GM12801 (cell line): Measurements from ENCODE around the gene FRAS1.

ENCODE experiments used
- CTCF ChIP-seq: IDR thresholded peaks from one replicate; pipeline ENCODE4 v1.5.1; 2011; ENCODE audit warnings: control low read depth; ENCODE audit not compliant: insufficient read length; ENCODE audit errors: extremely low read depth

Gene FRAS1

GRCh38 chr4:78363031-78363570 lies 306.0 kb downstream of the FRAS1 start:
- no peak for TF ChIP-seq CTCF

GRCh38 chr4:78369679-78370078 lies 312.6 kb downstream of the FRAS1 start:
- TF ChIP-seq CTCF = no peak

GRCh38 chr4:78370631-78371372 lies 313.7 kb downstream of the FRAS1 start:
- TF ChIP-seq CTCF = no peak

GRCh38 chr4:78372355-78372988 lies 315.3 kb downstream of the FRAS1 start:
- no peak for TF ChIP-seq CTCF

- no peak for TF ChIP-seq CTCF
These were observed 320.4 kb downstream of the FRAS1 start for GRCh38 chr4:78377555-78377954.

- TF ChIP-seq CTCF = no peak
These were observed 321.9 kb downstream of the FRAS1 start for GRCh38 chr4:78379040-78379439.

GRCh38 chr4:78379991-78380729 lies 323.0 kb downstream of the FRAS1 start:
- TF ChIP-seq CTCF = no peak
